Ovary (tissue), 3 donors: ENCODE measurements around the gene SMAD5.

ENCODE experiments used
- EP300 ChIP-seq: sonication (generic); formaldehyde crosslinking; IDR thresholded peaks from one replicate; pipeline ENCODE4 v1.6.1; 2017; ENCODE audit warnings: antibody characterized with exemption
- POLR2A ChIP-seq: fragments of 450-650 bp; IDR thresholded peaks from one replicate; pipeline ENCODE4 v1.6.1; 2017; ENCODE audit warnings: antibody characterized with exemption, mild to moderate bottlenecking, moderate library complexity
- TF ChIP-seq, protein P1 (sequence below), 3 donors: fragments of 450-650 bp in 2 of 3; fragments of 200-600 bp in 1 of 3; IDR thresholded peaks; one replicate each; pipeline versions ENCODE4 v1.5.1 to v1.8.0; 2016 to 2022; ENCODE audit warnings: antibody characterized with exemption in 3 of 3, mild to moderate bottlenecking in 1 of 3
- donor health status: DM: no; HTN: no; CAD: no.

DNA sequence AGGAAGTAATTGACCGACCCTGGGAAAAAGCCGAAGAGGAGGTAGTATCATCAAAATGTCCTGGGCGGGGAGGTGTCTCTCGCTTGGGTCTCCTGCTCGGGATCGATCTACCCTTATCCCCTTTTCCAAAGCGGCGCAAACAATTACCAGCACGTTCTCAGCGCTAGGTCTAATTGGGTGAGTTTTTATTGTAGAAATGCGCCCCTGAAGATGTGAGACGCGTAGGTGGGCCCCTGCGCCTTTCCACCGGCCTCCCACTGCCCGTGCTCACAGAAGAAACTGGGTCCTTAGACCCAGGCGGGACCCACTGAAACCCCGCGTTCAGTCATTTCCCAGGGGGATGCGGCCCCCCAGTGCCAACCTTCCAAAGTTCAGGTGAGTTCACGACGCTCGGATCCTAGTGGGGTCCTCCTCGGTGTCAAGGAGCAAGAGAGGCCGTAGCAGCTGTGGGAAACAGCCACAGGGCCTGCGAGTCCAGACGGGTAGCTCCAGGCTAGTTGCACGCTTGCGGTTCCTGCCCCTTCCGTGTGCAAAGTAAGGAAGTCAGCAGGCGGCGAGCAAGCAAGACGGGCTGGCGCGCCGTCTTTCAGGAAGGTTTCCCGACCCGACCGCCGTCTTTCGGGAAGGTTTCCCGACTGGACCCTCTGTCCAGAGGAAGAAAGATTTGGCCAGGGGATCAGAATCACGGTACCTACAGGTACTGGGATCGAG is 58.8 kb downstream of the SMAD5 start:
- TF ChIP-seq, protein P1, sequence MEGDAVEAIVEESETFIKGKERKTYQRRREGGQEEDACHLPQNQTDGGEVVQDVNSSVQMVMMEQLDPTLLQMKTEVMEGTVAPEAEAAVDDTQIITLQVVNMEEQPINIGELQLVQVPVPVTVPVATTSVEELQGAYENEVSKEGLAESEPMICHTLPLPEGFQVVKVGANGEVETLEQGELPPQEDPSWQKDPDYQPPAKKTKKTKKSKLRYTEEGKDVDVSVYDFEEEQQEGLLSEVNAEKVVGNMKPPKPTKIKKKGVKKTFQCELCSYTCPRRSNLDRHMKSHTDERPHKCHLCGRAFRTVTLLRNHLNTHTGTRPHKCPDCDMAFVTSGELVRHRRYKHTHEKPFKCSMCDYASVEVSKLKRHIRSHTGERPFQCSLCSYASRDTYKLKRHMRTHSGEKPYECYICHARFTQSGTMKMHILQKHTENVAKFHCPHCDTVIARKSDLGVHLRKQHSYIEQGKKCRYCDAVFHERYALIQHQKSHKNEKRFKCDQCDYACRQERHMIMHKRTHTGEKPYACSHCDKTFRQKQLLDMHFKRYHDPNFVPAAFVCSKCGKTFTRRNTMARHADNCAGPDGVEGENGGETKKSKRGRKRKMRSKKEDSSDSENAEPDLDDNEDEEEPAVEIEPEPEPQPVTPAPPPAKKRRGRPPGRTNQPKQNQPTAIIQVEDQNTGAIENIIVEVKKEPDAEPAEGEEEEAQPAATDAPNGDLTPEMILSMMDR (IDR thresholded peaks at IDR 0.05): no peak
- TF ChIP-seq POLR2A: no peak
- TF ChIP-seq EP300: no peak
